ENCODE results near the gene AZIN2. TPM values are rescaled to one million over a fixed set of nuclear protein-coding genes. Genes with fewer than 3 reads are reported as not detected.
A peak's percentile ranks its signal among the peaks of the same experiment; 100 is the strongest.

Gene AZIN2
- total and polyA plus RNA-seq, 2 of the 13 experiments (the other 11 are each of a cell fraction or from before 2014, with no cell fraction given): 1.7 to 3.5 TPM

DNA sequence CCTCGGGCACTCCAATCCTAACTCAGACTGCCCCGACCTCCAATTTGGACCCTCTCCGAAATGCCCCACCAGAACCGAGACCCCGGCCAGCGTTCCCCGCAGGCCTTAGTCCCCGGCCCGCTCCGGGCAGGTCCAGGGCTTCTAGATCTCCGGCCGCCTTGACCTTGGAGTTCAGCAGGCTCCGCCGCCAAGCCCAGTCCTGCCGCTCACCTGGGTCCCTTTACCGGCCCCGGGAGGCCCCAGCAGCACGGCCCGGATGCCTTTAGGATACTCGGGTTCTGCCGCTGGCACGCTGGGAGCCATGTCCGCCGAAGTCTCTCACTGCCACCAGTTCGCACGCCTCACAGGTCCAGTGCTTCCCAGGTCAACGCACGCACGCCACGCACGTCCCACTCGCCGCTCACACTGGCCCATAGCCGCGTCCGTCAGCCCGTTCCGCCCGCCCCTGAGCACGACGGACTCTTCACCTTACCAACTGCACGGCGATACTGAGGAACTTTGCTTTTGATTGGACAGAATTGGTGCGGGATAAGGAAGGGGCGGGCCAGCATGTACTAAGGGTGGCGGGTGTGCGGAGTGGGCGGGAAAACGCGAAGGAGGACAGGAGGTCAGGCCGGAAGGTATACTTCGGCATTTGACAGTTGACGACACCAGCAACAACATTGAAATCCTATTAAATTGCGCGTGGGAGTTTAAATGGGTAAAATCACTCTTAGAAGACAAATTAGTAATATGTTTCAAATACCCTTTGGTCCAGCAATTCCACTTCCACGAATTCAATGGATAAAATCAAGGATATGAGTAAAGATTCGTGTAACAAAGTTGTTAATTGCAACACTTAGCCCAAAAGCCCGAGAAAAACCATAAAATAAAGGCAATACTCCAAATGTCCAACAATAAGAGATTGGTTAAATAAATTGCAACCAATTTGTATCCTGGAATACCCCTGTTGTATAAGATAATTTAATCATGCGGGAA, 44.1 kb upstream of the AZIN2 start, which contains the start of gene AK2 (continued):
- TF ChIP-seq ZNF160 (CRISPR knock-in tag; IDR thresholded peaks at IDR 0.05) (peak; percentile 80; the same call in 1 of the 2 replicates), MAFK (conservative IDR thresholded peaks at IDR 0.05 in 1 of 2, IDR thresholded peaks at IDR 0.05 in 1 of 2; ENCODE audit: low read length in 2 of 2) (no peak), RXRB (CRISPR knock-in tag; IDR thresholded peaks at IDR 0.05; ENCODE audit: borderline replicate concordance) (peak; percentile 58; the same call in 1 of the 2 replicates), ASH2L (IDR thresholded peaks at IDR 0.05; ENCODE audit: insufficient read length, low read depth, low read length) (peak; percentile 74), HNF4A (CRISPR knock-in tag; IDR thresholded peaks at IDR 0.05) (peak; percentile 34; the same call in 1 of the 2 replicates), HNRNPL (IDR thresholded peaks at IDR 0.05; ENCODE audit: low read depth, low read length) (0 out of 2 replicates have a peak, but pooled peaks have one; percentile 47), GPN1 (CRISPR knock-in tag; IDR thresholded peaks at IDR 0.05; ENCODE audit: borderline replicate concordance) (no peak), ZNF382 (CRISPR knock-in tag; IDR thresholded peaks at IDR 0.05; ENCODE audit: borderline replicate concordance) (no peak), MIXL1 (CRISPR knock-in tag; IDR thresholded peaks at IDR 0.05) (no peak), ETV6 (CRISPR knock-in tag; conservative IDR thresholded peaks at IDR 0.05) (0 out of 2 replicates have a peak, but pooled peaks have one; percentile 26), CBFB (CRISPR knock-in tag; IDR thresholded peaks at IDR 0.05) (peak; percentile 76; the same call in 1 of the 2 replicates), HBP1 (CRISPR knock-in tag; IDR thresholded peaks at IDR 0.05; ENCODE audit: low read depth) (peak; percentile 85; the same call in 1 of the 2 replicates), HDAC1 (CRISPR knock-in tag; IDR thresholded peaks at IDR 0.05) (peak; percentile 96), HNF4G (IDR thresholded peaks at IDR 0.05; ENCODE audit: borderline replicate concordance, low read depth, low read length) (no peak), HNF4G (CRISPR knock-in tag; IDR thresholded peaks at IDR 0.05; ENCODE audit: borderline replicate concordance, low read depth) (0 out of 2 replicates have a peak, but pooled peaks have one; percentile 18), HDAC2 (CRISPR knock-in tag; IDR thresholded peaks at IDR 0.05) (peak; percentile 43), STAT6 (CRISPR knock-in tag; IDR thresholded peaks at IDR 0.05; ENCODE audit: borderline replicate concordance) (no peak; the same call in 1 of the 2 replicates), REPIN1 (CRISPR knock-in tag; IDR thresholded peaks at IDR 0.05; ENCODE audit: borderline replicate concordance, low read depth) (peak; percentile 89), CHCHD3 (CRISPR knock-in tag; IDR thresholded peaks at IDR 0.05) (no peak), WIZ (CRISPR knock-in tag; IDR thresholded peaks at IDR 0.05) (peak; percentile 77; the same call in 1 of the 2 replicates), GABPA (IDR thresholded peaks at IDR 0.05; ENCODE audit: low read depth, low read length) (peak; percentile 75), GABPA (CRISPR knock-in tag; IDR thresholded peaks at IDR 0.05; ENCODE audit: low read depth) (peak; percentile 90), SIN3B (IDR thresholded peaks at IDR 0.05; ENCODE audit: low read length) (no peak), HIVEP1 (CRISPR knock-in tag; IDR thresholded peaks at IDR 0.05) (peak; percentile 93), FOXK1 (CRISPR knock-in tag; IDR thresholded peaks at IDR 0.05; ENCODE audit: borderline replicate concordance, low read depth) (peak; percentile 66; the same call in 1 of the 2 replicates), ZNF34 (CRISPR knock-in tag; IDR thresholded peaks at IDR 0.05; ENCODE audit: borderline replicate concordance) (no peak), ZNF543 (CRISPR knock-in tag; IDR thresholded peaks at IDR 0.05) (peak; percentile 77)

All from HepG2 (cell line).